Right lung (tissue), 5 donors: Measurements from ENCODE around the gene KCND3. TPM values are rescaled to one million over a fixed set of nuclear protein-coding genes. Genes with fewer than 3 reads are reported as not detected.
"Not testable (repeated sequence)": the region's sequence is repeated elsewhere in the genome, so short reads cannot be mapped to it uniquely, and the experiment has no call there.

ENCODE experiments used
- DNase-seq, 2 donors: peaks; one replicate each; pipeline ENCODE4 v3.0.0-alpha.2; 2013
- polyA plus RNA-seq, 5 donors: library from polyadenylated mRNA; unstranded; fragments of 120-200 nt; gene quantifications; one replicate each; pipeline versions ENCODE4 v1.2.1 to v1.2.3, GENCODE V29; 2013; ENCODE audit warnings: inconsistent platforms in 1 of 5, low replicate concordance in 1 of 5; ENCODE audit not compliant: insufficient read length in 5 of 5, insufficient read depth in 1 of 5

KCND3 gene
- polyA plus RNA-seq, 5 donors, result 0.40 to 0.85 (median 0.49) TPM

DNA sequence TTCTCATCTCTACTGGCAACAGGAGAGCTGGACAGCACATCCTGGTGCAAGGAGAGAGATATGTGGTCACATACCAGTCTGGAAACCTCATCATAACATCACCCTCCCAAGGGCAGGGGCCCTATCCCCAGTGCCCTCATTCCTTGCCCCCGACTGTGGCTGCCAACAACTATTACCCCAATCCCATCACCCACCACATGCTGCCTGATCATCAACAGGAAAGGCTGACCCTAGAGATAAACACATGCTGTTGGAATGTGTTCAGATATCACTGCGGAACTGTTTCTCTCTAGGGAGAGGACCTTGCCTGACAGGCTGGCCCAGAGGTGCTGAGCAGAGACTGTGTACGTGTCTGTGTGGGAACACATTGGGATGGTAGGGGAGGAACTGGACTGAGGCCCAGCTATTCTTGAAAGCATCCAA, 245.8 kb downstream of the KCND3 start:
- DNase-seq, result no peak

DNA sequence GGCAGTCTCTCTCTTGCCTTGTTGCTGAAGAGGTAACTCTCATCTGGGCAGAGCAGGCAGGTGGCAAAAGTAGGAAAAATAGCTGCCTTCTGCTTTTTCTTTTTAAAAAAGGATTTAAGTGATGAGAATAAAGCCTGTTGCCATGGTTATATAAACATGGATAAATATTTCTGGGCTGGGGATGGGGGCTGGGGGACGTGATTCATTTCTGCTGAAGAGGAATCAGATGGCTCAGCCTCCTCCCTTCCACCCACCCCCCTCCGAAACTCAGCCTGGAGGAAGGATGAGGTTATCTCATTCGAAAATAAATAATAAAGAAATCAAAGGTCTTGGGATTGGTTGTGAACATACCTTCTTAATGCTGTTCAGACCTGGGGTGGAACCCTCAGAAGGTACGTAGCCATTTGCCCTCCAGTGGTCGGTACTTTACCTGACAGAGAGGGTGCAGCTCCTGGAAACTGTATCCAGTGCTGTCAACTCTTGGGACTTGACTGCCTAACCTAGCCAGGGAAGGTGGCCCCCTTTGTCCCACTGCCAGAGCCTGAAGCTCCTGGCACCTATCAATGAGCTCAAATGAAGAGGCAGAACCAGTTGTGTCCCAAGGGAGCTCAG, 246.4 kb downstream of the KCND3 start:
- DNase-seq, result no peak

DNA sequence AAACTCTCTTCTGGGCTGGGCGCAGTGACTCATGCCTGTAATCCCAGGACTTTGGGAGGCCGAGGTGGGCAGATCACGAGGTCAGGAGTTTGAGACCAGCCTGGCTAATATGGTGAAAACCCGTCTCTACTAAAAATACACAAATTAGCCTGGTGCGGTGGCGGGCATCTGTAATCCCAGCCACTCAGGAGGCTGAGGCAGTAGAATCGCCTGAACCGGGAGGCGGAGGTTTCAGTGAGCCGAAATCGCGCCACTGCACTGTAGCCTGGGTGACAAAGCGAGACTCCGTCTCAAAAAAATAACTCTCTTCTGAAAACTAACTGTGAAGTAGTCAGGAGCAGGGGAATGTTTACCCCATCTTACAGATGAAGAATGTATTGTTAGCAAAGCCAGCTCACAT, 247.2 kb downstream of the KCND3 start:
- not testable (repeated sequence) for DNase-seq

DNA sequence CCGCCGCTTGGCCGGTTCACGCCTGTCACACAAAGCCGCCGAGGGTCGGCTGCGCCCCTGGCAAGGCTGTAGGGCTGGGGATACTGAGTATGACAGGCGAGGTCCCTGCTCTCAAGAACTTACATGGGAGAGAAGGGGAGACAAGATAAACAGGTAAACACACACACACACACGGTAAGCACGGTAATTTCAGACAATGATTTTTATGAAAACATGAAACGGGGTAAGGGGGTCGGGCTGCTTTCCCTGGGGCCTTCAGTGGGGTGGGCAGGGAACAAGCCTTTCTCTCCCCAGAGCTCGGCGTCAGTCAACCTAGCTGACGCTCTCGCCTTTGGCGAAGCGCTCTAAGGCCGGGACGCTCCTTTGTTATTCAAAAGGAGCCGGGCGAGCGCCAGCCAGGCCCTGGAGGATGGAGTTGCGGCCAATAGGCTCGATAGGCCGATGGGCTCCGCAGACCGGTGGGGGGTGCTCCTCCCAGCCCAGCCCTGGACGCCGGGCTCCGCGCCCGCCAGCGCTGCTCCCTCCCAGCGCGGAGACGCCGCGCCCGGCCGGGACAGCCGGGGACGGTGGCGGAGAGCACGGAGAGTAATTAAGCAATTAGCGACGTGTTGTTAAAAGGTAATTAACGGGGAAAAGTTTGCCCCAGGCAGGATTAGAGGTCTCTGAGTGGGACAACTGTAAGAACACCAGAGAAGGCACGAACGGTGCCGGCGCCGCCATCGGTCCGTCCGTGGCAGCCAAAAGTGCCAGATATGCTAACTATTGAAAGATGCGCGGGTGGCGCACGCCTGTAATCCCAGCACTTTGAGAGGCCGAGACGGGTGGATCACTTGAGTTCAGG, 249.3 kb downstream of the KCND3 start:
- peak; percentile 44 for DNase-seq

DNA sequence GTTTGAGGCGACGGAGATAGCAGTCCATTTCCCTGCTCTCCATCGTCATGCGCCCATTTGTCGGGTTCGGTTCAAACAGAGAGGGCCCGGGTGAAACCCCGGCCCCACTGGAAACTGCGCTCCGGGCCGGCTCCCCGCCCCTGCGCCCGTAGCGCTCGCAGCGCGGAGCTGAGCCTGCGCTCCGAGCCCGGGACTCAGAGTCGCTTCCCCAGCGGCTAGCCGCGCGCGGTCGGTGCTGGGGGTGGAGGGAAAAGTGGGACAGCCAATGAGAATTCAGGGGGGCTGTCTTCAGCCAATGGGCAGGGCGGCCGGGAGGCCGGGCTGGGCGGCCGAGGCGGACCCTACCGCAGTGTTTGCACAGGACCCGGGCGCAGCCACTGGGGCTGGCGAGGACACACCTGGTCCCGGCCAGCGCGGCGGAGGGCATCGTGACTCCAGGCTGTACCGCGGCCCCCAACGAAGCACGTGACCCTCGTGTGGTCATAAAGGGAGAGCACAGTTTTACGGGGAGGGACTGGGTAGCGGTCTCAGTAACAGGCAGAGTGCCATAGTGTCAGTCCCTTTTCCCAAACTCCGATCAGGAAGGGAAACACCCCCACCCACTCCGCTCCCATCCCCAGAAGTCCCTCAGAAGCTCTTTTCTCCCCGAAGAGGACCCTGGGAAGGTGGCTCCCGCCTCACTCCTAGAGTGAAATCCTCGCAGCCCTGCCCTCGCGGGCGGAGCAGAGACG, 250.1 kb downstream of the KCND3 start, which contains the start of gene INKA2:
INKA2 (minus strand) TSS at position 202 of the 731 bp plus-strand sequence; CDS start at position 49, 153 bp downstream.
- DNase-seq, result peak; percentile 77 to 79

DNA sequence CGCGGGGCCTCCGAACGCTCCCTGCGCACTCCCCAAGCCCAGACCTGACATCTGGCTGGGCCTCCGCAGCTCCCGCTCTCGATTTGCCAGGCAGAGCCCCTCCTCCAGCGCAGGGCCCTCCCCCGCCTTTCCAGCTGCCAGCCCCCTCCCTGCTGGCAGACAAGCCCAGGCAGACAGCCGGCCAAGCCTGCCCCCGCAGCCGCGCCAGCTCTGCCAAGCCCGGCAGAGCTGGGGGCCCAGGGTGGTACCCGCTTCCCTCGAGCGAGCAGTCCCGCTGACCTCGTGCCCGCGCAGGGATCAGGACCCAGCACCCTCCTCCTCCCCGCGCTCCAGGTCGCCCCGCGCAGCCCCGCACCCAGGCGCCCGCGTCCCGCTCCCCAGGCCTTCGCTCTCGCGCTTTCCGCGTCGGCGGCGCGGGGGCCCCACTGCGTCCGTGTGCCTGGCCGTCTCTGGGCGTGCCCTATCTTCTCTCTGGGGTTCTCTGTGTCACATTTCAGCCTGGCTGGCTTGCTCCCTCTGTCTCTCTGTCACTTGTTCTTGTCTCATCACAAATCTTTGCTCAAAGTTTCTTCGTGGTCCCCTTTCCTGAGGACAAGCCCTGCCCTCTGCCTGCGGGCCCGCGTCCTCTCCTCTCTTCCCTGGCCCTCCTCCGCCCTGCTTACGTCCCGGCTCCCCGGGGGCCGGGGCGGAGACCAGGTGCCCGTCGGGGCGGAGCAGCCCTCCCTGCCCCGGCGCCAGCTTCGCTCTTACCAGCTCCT, 250.9 kb downstream of the KCND3 start:
- peak; percentile 48 to 55 for DNase-seq

DNA sequence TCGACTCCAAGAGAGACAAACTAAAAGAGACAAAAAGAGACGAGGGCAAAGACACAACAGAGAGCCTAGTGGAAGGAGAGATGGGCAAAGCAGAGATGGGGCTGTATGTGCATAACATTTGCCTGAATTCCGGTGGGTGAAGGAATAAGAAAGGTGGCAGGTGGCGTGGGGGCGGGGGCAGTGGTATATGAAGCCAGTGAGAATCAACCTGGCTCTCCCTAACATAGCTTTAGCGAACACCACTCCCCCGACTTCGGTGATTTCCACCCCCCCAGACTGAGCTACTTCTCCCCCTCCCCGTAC, 251.4 kb downstream of the KCND3 start:
- DNase-seq, result no peak

DNA sequence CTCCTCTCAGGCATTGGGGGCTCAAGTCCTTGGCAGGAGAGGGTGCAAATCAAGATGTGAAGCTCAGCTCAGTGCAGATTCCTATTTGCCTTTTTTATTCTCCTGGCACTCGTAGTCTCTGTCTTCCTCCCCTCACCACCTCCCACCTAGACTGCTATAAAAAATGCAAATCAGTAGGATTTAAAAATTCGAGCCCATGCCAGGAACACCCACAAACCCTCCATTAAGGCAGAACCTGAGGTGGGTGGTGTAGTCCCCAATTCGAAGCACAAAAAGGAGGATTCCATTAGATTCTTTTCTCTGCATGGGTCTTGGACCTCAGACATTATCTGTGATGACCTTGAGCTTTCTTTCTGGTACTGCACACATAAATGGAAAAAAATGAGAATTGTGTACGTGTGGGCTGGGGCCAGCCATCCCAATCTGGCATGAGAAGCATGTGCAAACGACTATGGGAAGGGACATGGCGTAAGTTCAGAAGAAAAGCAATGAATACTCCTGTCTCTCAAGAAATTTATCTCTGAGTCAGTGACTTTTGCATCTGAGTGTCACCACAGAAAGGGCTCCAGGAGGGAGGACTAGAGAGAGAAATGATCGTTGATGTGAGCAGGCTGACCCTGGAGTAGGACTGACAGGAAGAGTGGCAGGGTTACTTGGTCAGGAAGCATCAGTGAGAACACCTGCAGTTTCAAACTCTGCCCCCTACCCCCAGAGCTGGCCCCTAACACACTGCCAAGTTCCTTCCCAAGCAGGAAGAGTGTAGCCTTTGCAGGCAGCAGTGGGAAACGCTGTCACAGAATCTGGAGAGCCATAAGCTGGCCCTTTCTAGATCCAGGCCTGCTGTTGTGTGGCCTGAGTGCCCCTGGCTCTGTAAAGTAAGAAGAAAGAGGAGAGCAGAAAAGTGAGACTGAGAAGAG, 252.0 kb downstream of the KCND3 start:
- DNase-seq, result no peak

DNA sequence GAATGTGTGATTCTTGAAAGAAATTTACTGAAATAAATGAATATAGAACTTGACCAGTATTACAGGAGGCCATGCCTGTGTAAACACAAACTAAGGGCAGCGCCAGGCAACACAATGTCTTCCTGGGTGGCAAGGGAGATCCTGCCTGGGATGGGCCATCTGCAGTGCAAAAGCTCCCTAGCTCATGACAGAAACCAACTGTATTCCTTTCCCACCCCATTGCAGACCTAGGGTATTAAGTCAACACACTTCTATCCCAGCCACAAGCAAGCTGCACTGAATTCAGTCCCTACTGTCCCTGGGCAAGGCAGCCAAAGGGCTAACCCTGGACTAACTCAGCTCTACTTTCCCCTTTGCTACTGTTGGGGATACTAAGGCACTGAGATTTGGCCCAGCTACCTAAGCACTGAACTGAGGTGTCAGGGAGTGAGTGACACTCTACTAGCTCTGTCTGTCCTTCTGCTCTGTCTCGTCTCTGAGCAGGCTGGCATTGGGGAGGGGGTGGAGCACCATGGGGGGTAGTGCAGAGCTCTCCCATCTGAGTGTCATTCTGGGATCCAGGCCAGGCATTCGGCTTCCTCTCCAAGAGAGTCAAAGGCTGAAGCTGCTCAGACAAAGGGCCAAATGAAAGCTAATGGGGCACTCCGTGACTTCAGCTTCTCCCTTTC, 252.8 kb downstream of the KCND3 start:
- peak; percentile 65 to 72 for DNase-seq

DNA sequence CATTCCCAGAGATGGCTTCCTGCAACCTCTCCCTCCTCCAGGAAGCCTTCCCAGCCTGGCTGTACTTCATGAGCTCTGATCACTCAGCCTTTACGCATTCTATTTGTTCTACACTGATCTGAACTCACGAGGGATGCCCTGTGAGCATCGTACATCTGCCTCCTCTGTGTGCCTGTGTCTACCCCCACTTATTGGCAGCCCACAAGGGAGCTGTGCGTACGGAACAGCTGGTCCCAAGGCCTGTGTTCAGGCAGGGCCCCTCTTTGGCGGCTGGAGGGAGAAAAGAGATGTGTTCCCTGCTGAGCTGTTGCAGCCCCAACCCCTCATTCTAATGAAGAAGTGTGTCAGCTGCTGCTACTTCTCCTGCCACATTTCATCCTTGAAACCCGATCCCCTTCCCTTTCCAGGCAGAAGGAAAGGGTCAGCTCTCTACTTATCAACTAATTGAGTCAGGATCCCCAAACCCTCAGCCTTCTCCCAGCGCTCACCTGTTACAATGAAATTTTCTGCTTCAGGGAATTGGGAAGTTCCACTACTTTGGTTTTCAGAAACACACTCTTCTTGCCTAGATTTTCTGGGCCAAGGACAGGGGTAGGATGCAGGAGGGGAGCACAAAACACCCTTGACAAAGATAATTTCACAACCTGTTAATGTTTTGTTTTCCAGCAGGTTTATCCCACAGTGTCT, 253.5 kb downstream of the KCND3 start:
- peak; percentile 58 for DNase-seq

DNA sequence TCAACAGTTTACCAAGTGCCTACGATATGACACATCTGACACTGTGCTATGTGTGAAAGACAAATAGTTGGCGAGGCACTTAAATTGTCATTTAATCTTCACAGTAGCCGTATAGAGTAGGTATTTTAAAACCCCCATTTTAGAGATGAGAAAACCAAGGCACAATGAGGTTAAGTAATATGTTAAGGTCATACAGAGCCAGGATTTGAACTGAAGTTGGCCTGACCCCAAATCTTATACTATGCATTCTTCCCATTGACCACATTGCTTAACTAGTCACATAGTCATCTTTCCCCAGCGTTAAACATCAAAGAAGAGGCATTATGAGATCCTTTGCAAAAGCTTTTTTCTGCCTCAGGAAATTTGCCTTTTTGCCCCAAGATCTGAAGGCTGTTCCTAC, 254.1 kb downstream of the KCND3 start:
- no peak for DNase-seq

DNA sequence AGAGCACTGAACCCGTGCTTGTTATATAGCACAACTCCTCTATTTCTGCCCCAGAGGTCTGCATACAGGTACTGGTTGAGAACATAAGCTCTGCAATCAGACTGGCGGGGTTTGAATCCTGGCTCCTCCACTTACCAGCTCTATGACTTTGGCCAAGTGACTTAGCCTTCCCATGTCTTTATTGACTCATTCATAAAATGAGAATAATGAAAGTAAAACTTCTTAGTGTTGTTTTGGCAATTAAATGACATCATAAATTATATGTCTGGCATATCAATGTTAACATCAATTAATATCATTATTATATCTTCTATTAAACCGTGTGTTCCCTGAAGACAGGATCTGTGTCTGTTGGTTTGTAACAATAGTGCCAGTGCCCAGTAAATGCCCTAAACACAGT, 254.6 kb downstream of the KCND3 start:
- no peak for DNase-seq

DNA sequence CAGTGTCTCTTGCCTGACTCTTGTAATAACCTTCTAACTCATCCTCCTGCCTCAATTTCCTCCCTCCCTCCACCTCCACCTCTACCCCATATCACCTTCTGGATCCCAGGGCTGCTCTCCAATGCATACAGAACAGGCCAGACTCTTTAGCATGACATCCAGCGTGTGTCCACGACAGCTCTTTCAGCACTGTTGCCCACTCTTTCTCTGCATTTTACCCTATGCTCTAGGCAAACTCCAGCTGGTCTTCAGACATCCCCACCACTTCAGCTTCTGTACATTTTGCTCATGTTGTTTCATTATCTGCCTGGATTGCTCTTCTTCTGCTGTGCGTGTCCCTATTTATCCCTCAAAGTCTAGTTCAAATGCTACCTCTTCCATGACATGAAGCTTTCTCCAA, 255.0 kb downstream of the KCND3 start:
- no peak for DNase-seq

DNA sequence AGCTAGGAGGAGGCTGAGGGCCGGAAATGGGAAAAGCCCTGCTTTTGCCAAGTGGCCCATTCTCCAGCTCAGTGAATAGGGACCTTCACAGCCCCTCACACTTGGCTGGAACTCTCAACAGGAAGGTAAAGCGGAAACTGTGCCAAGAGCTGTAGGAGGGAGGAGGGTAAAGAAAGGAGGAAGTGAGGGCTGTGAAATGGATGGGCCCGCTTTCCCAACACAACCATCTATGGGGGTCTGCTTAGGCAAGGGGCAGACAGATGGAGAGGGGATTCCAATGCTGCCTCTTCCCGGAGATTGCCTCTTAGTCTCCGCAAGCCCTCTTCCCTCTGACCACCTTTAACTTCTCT, 255.5 kb downstream of the KCND3 start:
- no peak for DNase-seq

DNA sequence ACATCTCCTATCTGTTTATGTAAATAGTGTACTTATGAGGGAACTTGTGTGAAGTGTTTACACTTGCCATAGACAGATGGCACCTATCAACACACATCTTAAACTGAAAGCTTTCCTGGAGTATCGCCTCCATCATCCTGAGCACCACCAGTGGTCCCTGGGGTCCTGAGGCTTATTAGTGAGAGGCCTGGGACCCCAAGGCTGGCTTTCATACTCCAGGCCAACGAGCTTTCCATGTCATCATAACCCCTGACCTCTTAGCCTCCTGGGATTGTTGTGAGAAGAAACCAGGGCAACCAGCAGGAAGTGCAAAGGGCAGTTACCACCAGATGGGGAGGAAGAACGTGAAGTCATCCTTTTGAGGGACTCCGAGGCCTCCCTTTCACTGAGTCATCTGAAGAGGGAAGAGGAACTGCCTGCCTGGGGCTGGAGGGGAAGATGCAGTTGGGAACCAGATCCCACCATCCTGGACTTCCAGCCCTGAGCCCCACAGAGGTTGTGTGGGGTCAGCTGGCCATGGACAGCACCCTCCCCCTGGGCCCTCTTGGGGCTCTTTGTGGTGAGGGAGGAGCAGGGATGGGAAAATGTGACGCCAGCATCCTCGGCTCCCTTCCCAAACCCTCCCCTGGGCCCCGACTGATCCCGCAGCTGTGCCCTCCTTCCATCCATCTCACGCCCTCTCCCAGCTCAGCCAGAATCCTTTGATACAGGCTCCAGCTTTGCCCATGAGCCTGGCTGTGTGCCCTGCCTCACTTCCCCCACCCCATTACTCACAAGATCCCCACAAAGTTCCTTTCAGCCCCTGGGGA, 256.1 kb downstream of the KCND3 start:
- DNase-seq, result peak; percentile 42 to 51

DNA sequence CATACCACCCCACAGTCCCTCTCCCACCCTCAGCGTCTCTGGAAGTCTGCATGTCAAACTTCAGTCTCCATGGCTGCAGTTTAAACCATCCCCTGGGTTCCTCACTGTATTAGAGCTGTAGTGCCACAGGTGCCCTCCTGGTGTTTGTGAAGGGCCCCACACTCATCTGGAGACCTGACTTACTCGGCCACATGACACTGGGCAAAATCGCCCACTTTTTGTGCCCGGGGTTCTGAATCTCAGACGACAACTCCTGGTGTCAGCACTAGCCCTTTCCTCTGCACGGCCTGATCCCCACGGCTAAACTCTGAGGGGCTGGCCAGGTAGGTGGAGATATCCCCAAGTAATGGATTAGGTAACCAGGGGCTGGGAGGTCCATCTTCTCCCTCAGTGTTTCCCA, 256.8 kb downstream of the KCND3 start:
- DNase-seq, result no peak

DNA sequence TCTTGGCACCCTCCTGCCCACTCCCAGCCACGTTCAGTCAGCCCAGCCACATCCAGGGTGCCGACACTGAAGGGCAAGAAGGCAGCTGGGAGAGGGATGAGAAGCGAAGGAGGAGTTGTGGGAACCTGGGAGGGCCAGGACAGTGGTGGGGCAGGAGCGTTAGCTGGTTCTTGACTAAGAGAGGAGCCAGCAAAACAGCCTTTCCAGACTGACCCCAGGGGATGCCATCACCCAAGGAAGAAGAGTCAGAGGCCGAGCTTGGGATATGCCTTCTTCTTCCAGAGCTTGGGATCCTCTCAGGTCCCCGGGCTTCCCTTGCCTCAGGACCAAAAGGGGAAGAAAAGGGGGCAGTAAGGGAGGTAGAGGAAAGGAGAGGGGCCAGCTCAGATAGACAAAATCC, 257.5 kb downstream of the KCND3 start:
- no peak for DNase-seq

DNA sequence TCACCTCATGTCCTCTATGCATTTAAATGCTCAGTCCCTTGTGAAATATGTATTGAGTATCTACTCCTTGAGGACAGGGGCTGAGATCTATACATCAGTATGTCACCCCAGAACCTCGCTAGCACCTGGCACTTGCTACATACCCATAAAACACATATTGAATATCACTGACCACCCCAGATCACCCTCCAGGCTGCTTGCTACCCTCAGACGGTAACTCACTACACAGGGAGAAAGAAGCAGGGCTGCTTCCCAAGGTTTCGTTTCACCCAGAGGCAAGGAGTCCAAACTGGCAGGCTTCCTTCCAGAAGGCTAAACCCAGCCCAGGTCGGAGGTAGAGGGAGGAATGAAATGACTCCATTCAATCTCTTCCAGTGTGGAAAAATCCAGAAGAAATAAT, 258.8 kb downstream of the KCND3 start:
- DNase-seq, result no peak
